Brain microvascular endothelial cell (primary cell): ENCODE measurements around the gene CNR1.
"Not testable (repeated sequence)": the region's sequence is repeated elsewhere in the genome, so short reads cannot be mapped to it uniquely, and the experiment has no call there.

Experiments
- DNase-seq: peaks from one replicate; pipeline ENCODE4 v3.0.0-alpha.2; 2020
- H3K27ac ChIP-seq: fragments of 250-450 bp; sonication (Bioruptor Pico); 2 replicates; pipeline ENCODE4 v1.5.1; 2020; ENCODE audit warnings: mild to moderate bottlenecking, moderate library complexity
- H3K27me3 ChIP-seq: fragments of 250-450 bp; sonication (Bioruptor Pico); replicated peaks from 2 replicates; pipeline ENCODE4 v1.5.1; 2020; ENCODE audit warnings: mild to moderate bottlenecking
- H3K36me3 ChIP-seq: fragments of 250-450 bp; sonication (Bioruptor Pico); replicated peaks from 2 replicates; pipeline ENCODE4 v1.5.1; 2020; ENCODE audit warnings: mild to moderate bottlenecking
- H3K4me3 ChIP-seq: 2 replicates; pipeline ENCODE4 v1.5.1; 2011; ENCODE audit warnings: low read depth, mild to moderate bottlenecking, control low read depth, low read length, moderate library complexity
- CTCF ChIP-seq: IDR thresholded peaks from 2 replicates; pipeline ENCODE4 v1.5.1; 2011; ENCODE audit warnings: low read depth, mild to moderate bottlenecking, moderate library complexity, low read length, control low read depth, inconsistent platforms; ENCODE audit errors: missing control alignments
- in situ Hi-C: cut with HindIII; loops from 2 replicates; pipeline ENCODE4 v1.10.0; 2017; ENCODE audit warnings: low sequenced_read_pairs, low pct_ligation_motif_present

Gene CNR1

DNA sequence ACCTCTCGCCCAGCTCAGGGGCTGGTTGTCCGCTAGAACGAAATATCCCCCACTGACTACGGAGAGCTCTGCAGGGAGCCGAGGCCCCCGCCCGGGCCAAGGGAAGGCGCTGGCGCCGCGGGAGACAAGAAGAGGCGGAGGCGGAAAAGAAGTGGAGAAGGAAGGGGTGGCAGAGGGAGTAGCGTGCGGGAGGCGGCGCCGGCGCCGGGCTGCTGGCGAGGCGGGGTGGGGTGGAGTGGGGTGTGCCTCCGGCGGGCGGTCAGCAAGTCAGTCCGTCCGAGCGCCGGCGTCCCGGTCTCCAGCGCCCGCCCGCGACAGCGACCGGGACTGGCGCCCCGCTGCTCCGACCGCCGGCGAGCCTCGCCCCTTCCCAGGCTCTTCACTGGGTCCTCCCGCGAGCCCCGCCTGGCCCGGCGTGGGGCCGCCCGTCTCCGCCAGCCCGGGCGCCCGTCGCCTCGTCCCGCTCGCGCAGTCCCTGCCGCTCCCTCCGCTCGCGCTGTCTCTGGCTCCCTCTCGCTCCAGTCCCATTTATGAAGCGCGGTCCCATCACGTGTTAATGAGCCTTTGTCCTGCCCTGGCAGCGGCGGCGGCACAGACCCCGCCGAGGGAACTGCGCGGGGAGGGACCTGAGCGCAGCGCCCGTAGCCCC lies at the start of gene CNR1:
CNR1 (minus strand) TSS at position 504 of the 649 bp plus-strand sequence. CDS start 21,073 bp downstream, outside the sequence.
- peak; percentile 15 for DNase-seq
- H3K4me3 ChIP-seq, result peak within 1 kb of the TSS; percentile 59
- in situ Hi-C loops, result no loop called here
- no peaks in the 10 kb centered on the region for H3K36me3 ChIP-seq
- H3K27me3 ChIP-seq, result no peaks in the 10 kb centered on the region
- peak within 1 kb of the TSS; percentile 9 for H3K27ac ChIP-seq
- TF ChIP-seq CTCF, result no peak

DNA sequence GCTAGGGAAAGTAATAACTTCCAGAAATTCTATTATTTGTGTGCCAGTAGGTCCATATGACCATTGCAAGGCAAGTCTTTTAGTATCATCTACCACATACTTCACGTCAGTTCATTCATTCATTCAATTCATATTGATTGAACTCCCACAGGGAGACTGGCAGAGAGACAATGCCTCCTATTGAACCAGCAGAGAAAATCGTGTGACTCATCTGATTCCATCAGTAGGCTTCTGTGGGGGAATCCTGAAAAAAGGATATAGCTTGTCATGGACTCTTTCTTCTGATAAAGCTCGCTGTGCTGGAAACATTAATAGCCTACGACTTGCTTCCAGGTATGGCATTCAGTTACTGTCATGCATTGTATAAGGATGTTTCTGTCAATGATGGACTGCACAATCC lies 45.3 kb upstream of the CNR1 start:
- H3K36me3 ChIP-seq, result no peaks in the 10 kb centered on the region
- DNase-seq, result no peak

GRCh38 chr6:88209301-88209700 lies 43.2 kb upstream of the CNR1 start:
- TF ChIP-seq CTCF, result no peak
- DNase-seq, result no peak
- in situ Hi-C loops, result no loop called here
- H3K36me3 ChIP-seq, result no peaks in the 10 kb centered on the region
- no peaks in the 10 kb centered on the region for H3K27me3 ChIP-seq
- H3K27ac ChIP-seq, result no peak overlapping the region
- no peak overlapping the region for H3K4me3 ChIP-seq

More for the DNA sequence above, 45.3 kb upstream of the CNR1 start:
- TF ChIP-seq CTCF, result no peak
- no peak overlapping the region for H3K27ac ChIP-seq
- in situ Hi-C loops, result no loop called here
- no peak overlapping the region for H3K4me3 ChIP-seq
- H3K27me3 ChIP-seq, result no peaks in the 10 kb centered on the region

- in situ Hi-C loops, result no loop called here
- Histone ChIP-seq H3K4me3 (no peak overlapping the region), H3K36me3 (no peaks in the 10 kb centered on the region), H3K27ac (no peak overlapping the region), H3K27me3 (no peaks in the 10 kb centered on the region)
- TF ChIP-seq CTCF, result no peak
- no peak for DNase-seq
These were observed 42.6 kb upstream of the CNR1 start for GRCh38 chr6:88208726-88209125.

DNA sequence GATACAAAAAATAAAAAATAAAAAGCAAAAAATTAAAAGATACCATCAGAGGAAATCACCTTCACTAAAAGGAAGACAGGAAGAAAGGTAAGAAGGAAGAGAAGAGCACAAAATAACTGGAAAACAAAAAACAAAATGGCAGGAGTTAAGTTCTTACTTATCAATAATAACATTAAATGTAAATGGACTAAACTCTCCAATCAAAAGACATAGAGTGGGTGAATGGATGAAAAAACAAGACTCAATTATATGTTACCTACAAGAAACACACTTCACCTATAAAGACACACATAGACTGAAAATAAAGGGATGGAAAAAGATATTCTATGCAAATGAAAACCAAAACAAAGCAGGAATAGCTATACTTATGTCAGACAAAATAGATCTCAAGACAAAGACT lies 35.6 kb upstream of the CNR1 start:
- H3K4me3 ChIP-seq, H3K27ac ChIP-seq, H3K36me3 ChIP-seq, in situ Hi-C loops, H3K27me3 ChIP-seq, DNase-seq: not testable (repeated sequence)

- no peak for TF ChIP-seq CTCF
- no peak for DNase-seq
- Histone ChIP-seq H3K27me3 (no peaks in the 10 kb centered on the region), H3K27ac (no peak overlapping the region), H3K4me3 (no peak overlapping the region), H3K36me3 (no peaks in the 10 kb centered on the region)
- in situ Hi-C loops, result no loop called here
These were observed 18.8 kb upstream of the CNR1 start for GRCh38 chr6:88184921-88185320.
